IMR-90 (cell line): ENCODE results near the gene OPN1SW. TPM values are rescaled to one million over a fixed set of nuclear protein-coding genes. Genes with fewer than 3 reads are reported as not detected.

ENCODE experiments used
- ATAC-seq: fragments of 200-7000 bp; cut with Tn5 transposase; 2 replicates; pipeline ENCODE4 v1.9.1; 2020; ENCODE audit warnings: low read depth, mild to moderate bottlenecking, moderate library complexity
- BruUV-seq: library from RNA; stranded (reverse); fragments of 400-500 nt; replicated peaks from 2 replicates; lab custom pipeline; 2021; lab: Mats Ljungman, UMichigan
- CTCF ChIA-PET: fragments of 300-600 bp; formaldehyde crosslinking; extraction: SDS; loops from one replicate; lab custom pipeline; 2021; ENCODE audit warnings: antibody characterized with exemption; lab: Yijun Ruan, JAX
- POLR2A ChIA-PET: fragments of 300-600 bp; sonication (Branson Sonifier 250); formaldehyde crosslinking; loops from one replicate; lab custom pipeline; 2022; ENCODE audit warnings: antibody characterized with exemption; ENCODE audit not compliant: unreplicated experiment; lab: Charles Lee
- DNase-seq: peaks from one replicate; pipeline ENCODE4 v3.0.0; 2013
- H2AFZ ChIP-seq: replicated peaks from 2 replicates; pipeline ENCODE3; 2013; ENCODE audit warnings: low read length, mild to moderate bottlenecking; ENCODE audit not compliant: poor library complexity
- H2AK5ac ChIP-seq: 2 replicates; pipeline ENCODE4 v1.6.1; 2013; ENCODE audit warnings: low read depth, low read length, inconsistent platforms
- H2AK9ac ChIP-seq: replicated peaks from 2 replicates; pipeline ENCODE3; 2013; ENCODE audit warnings: mild to moderate bottlenecking, low read depth, low read length, moderate library complexity; ENCODE audit not compliant: poor library complexity
- H2BK120ac ChIP-seq: 2 replicates; pipeline ENCODE4 v1.6.1; 2013; ENCODE audit warnings: low read depth, low read length, inconsistent platforms
- H2BK15ac ChIP-seq: 3 replicates; pipeline ENCODE4 v1.6.1; 2013; ENCODE audit warnings: low read depth, low read length, inconsistent platforms
- H2BK20ac ChIP-seq: 2 replicates; pipeline ENCODE4 v1.6.1; 2013; ENCODE audit warnings: low read depth, mild to moderate bottlenecking, inconsistent platforms, low read length, moderate library complexity
- H2BK5ac ChIP-seq: 2 replicates; pipeline ENCODE4 v1.6.1; 2013; ENCODE audit warnings: mild to moderate bottlenecking, low read depth, low read length, inconsistent platforms; ENCODE audit not compliant: poor library complexity, severe bottlenecking
- H3K14ac ChIP-seq: replicated peaks from 2 replicates; pipeline ENCODE4 v1.6.1; 2013; ENCODE audit warnings: low read depth, low read length, inconsistent platforms
- H3K18ac ChIP-seq: 2 replicates; pipeline ENCODE4 v1.6.1; 2013; ENCODE audit warnings: low read depth, low read length, control low read depth
- H3K23ac ChIP-seq: 2 replicates; pipeline ENCODE4 v1.6.1; 2013; ENCODE audit warnings: low read depth, low read length, inconsistent platforms
- H3K27ac ChIP-seq: 2 replicates; pipeline ENCODE4 v1.5.1; 2013; ENCODE audit warnings: mild to moderate bottlenecking, control low read depth, low read length; ENCODE audit not compliant: insufficient read depth
- H3K27me3 ChIP-seq: 2 replicates; pipeline ENCODE4 v1.6.1; 2013; ENCODE audit warnings: low read length; ENCODE audit not compliant: control insufficient read depth, insufficient read depth
- H3K36me3 ChIP-seq: 2 replicates; pipeline ENCODE4 v1.6.1; 2013; ENCODE audit warnings: low read length, mixed read lengths; ENCODE audit not compliant: control insufficient read depth, insufficient read depth
- H3K4ac ChIP-seq: 2 replicates; pipeline ENCODE4 v1.6.1; 2013; ENCODE audit warnings: low read depth, low read length, inconsistent platforms
- H3K4me1 ChIP-seq: 2 replicates; pipeline ENCODE4 v1.6.1; 2013; ENCODE audit warnings: low read length, mixed read lengths; ENCODE audit not compliant: control insufficient read depth, insufficient read depth
- H3K4me2 ChIP-seq: 2 replicates; pipeline ENCODE4 v1.6.1; 2013; ENCODE audit warnings: low read depth, mild to moderate bottlenecking, control low read depth, low read length, moderate library complexity
- H3K4me3 ChIP-seq: 2 replicates; pipeline ENCODE4 v1.5.1; 2013; ENCODE audit warnings: low read depth, mild to moderate bottlenecking, control low read depth, low read length, moderate library complexity; ENCODE audit not compliant: insufficient read depth
- H3K56ac ChIP-seq: 2 replicates; pipeline ENCODE4 v1.6.1; 2013; ENCODE audit warnings: low read length, inconsistent platforms; ENCODE audit not compliant: insufficient read depth; ENCODE audit errors: extremely low read depth
- H3K79me1 ChIP-seq, 2 experiments: 2 replicates each; pipeline ENCODE4 v1.6.1; 2013; ENCODE audit warnings: low read length in 2 of 2, inconsistent platforms in 1 of 2, low read depth in 1 of 2
- H3K9ac ChIP-seq: 2 replicates; pipeline ENCODE4 v1.6.1; 2013; ENCODE audit warnings: low read depth, low read length, control low read depth
- H3K9me1 ChIP-seq: 2 replicates; pipeline ENCODE4 v1.6.1; 2013; ENCODE audit warnings: low read length, inconsistent platforms; ENCODE audit not compliant: insufficient read depth
- H3K9me3 ChIP-seq: 2 replicates; pipeline ENCODE4 v1.6.1; 2013; ENCODE audit warnings: low read length; ENCODE audit not compliant: control insufficient read depth, insufficient read depth
- H4K20me1 ChIP-seq: 2 replicates; pipeline ENCODE4 v1.6.1; 2013; ENCODE audit warnings: low read length, inconsistent platforms; ENCODE audit not compliant: insufficient read depth
- H4K5ac ChIP-seq: 2 replicates; pipeline ENCODE4 v1.6.1; 2013; ENCODE audit warnings: mild to moderate bottlenecking, low read depth, low read length, control low read depth
- H4K8ac ChIP-seq, 2 experiments: 2 replicates each; pipeline ENCODE4 v1.6.1; 2013; ENCODE audit warnings: low read depth in 2 of 2, low read length in 2 of 2, control low read depth in 1 of 2, inconsistent platforms in 1 of 2
- H4K91ac ChIP-seq: 2 replicates; pipeline ENCODE4 v1.6.1; 2013; ENCODE audit warnings: low read depth, low read length, inconsistent platforms; ENCODE audit not compliant: insufficient read depth
- BHLHE40 ChIP-seq: fragments of 150-350 bp; IDR thresholded peaks from 2 replicates; pipeline ENCODE4 v1.6.1; 2016; ENCODE audit warnings: mild to moderate bottlenecking, low read depth, low read length
- CEBPB ChIP-seq: IDR thresholded peaks from 2 replicates; pipeline ENCODE4 v1.6.1; 2012; ENCODE audit warnings: low read depth, low read length, improper control_type of control experiment
- CHD1 ChIP-seq: IDR thresholded peaks from 2 replicates; pipeline ENCODE4 v1.6.1; 2012; ENCODE audit warnings: low read depth, low read length, improper control_type of control experiment
- FOS ChIP-seq: fragments of 150-350 bp; IDR thresholded peaks from 2 replicates; pipeline ENCODE4 v1.6.1; 2016; ENCODE audit warnings: low read depth, low read length
- MAFK ChIP-seq: IDR thresholded peaks from 2 replicates; pipeline ENCODE4 v1.6.1; 2012; ENCODE audit warnings: low read depth, low read length, improper control_type of control experiment
- MAZ ChIP-seq: IDR thresholded peaks from 2 replicates; pipeline ENCODE4 v1.6.1; 2012; ENCODE audit warnings: low read depth, mild to moderate bottlenecking, low read length, improper control_type of control experiment, moderate library complexity, borderline replicate concordance
- NFE2L2 ChIP-seq: fragments of 150-350 bp; IDR thresholded peaks from 2 replicates; pipeline ENCODE4 v1.6.1; 2016; ENCODE audit warnings: low read depth, mild to moderate bottlenecking, low read length
- POLR2A ChIP-seq: IDR thresholded peaks from 2 replicates; pipeline ENCODE4 v1.6.1; 2012; ENCODE audit warnings: mild to moderate bottlenecking, low read depth, low read length
- RAD21 ChIP-seq: IDR thresholded peaks from 2 replicates; pipeline ENCODE4 v1.6.1; 2012; ENCODE audit warnings: low read length, improper control_type of control experiment
- RCOR1 ChIP-seq: IDR thresholded peaks from 2 replicates; pipeline ENCODE4 v1.6.1; 2012; ENCODE audit warnings: mild to moderate bottlenecking, low read length, improper control_type of control experiment; ENCODE audit not compliant: insufficient replicate concordance
- RFX5 ChIP-seq: IDR thresholded peaks from 2 replicates; pipeline ENCODE4 v1.8.0; 2012; ENCODE audit warnings: low read depth, mild to moderate bottlenecking, low read length, moderate library complexity
- SMC3 ChIP-seq: fragments of 150-350 bp; IDR thresholded peaks from 2 replicates; pipeline ENCODE4 v1.6.1; 2016; ENCODE audit warnings: low read depth, mild to moderate bottlenecking, antibody characterized with exemption, low read length, moderate library complexity
- WGBS, 2 experiments: methylation state at CpG; one replicate each; pipeline versions ENCODE4 v1.1.5 to v1.1.7; 2013; ENCODE audit warnings: missing lambda C conversion rate in 2 of 2; ENCODE audit not compliant: insufficient read length in 1 of 2; ENCODE audit errors: extremely low coverage in 2 of 2; 5-methylcytosine and 5-hydroxymethylcytosine counted together
- dilution Hi-C: fragments of 300-500 bp; cut with HindIII; formaldehyde crosslinking; loops from one replicate; pipeline ENCODE4 v1.14.3; 2018; ENCODE audit warnings: low sequenced_read_pairs; ENCODE audit not compliant: unreplicated experiment
- in situ Hi-C: fragments of 300-500 bp; cut with MboI; formaldehyde crosslinking; loops from 3 replicates; pipeline ENCODE4 v1.14.3; 2019; ENCODE audit warnings: low sequenced_read_pairs, inconsistent platforms, mixed read lengths
- intact Hi-C: fragments of 100-400 bp; cut with micrococcal nuclease; formaldehyde crosslinking; loops from 2 replicates; pipeline ENCODE4 v1.10.0; 2022
- polyA plus RNA-seq, 3 experiments: library from polyadenylated mRNA; depleted of rRNA; stranded (reverse); fragments of >200 nt; gene quantifications; 2 replicates each; pipeline ENCODE4 v1.2.3, GENCODE V29; 2012; ENCODE audit warnings: low replicate concordance in 1 of 3
- total RNA-seq: library from RNA; depleted of rRNA; stranded (reverse); fragments of >200 nt; gene quantifications from 2 replicates; pipeline ENCODE4 v1.2.3, GENCODE V29; 2012
- TF ChIP-seq, protein P1 (sequence below): fragments of 150-350 bp; IDR thresholded peaks from 2 replicates; pipeline ENCODE4 v1.6.1; 2017; ENCODE audit warnings: mild to moderate bottlenecking, antibody characterized with exemption, low read length, low read depth
- TF ChIP-seq, protein P2 (sequence below): fragments of 150-350 bp; IDR thresholded peaks from 2 replicates; pipeline ENCODE4 v1.6.1; 2016; ENCODE audit warnings: low read depth, mild to moderate bottlenecking, low read length, moderate library complexity, borderline replicate concordance

Gene OPN1SW
- total and polyA plus RNA-seq, 2 of the 4 experiments (the other 2 are of a cell fraction) = not detected

DNA sequence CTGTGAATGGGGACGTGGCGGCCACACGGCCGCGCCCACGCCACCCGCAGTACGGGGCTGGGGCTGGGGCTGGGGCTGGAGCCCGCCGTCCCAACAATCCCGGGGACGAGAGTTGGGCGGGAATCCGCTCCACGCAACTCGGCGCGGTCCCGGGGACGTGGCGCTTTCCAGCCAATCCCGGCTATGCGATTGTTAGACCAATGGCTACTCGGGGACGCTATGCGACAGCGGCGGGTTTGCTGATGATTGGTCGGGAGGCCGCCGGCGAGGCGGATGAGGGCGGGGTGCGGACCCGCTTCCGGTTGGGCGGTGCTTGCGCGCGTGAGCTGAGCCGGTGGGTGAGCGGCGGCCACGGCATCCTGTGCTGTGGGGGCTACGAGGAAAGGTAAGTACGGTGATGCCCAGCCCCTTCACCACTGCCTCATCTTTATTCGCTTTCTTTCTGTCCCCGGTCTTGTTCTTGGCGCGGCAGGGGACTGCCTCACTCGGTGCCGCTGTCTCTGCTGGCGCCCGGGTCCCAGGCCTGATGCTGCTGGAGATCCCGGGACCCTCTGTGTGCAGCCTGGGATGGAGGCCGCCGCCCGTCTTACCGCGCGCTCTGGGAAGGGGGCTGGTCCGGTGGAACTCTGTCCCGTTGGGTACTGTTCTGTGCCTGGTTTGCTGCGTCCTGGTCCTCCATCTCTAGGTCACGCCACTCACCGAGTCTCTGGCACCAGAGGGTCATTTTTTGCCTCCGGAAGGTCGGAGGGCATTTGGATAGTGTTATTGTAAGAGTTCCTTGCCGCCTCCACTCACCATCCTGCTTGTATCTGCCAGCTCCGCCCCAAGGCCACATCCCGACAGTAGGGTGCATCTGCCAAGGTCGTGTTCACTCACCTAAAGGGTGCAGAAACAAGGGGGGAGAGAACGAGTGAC is 36.3 kb downstream of the OPN1SW start, which contains the start of gene CALU:
Gene CALU, plus strand, starts transcription at position 312 of the 915 bp plus-strand sequence. CDS start 9,225 bp downstream, outside the sequence.
- Histone ChIP-seq H3K4me2 (peak within 1 kb of the TSS; percentile 90), H3K9ac (peak within 1 kb of the TSS; percentile 91), H4K5ac (peak within 1 kb of the TSS; percentile 78), H2AK9ac (peak within 1 kb of the TSS; percentile 100), H2AK5ac (peak within 1 kb of the TSS; percentile 99), H3K27me3 (no peaks in the 10 kb centered on the region), H2BK120ac (peak within 1 kb of the TSS; percentile 77), H2BK5ac (peak within 1 kb of the TSS; percentile 87), H3K56ac (peak within 1 kb of the TSS; percentile 92), H3K4ac (peak within 1 kb of the TSS; percentile 99), H3K14ac (peak within 1 kb of the TSS; percentile 95), H2AFZ (peak within 1 kb of the TSS; percentile 91), H2BK20ac (peak within 1 kb of the TSS; percentile 45), H3K27ac (peak within 1 kb of the TSS; percentile 92), H3K9me3 (no peaks in the 10 kb centered on the region), H3K4me3 (peak within 1 kb of the TSS; percentile 81), H2BK15ac (peak within 1 kb of the TSS; percentile 72; the same call in 2 of the 3 replicates), H3K9me1 (peaks cover 16% of the 10 kb centered on the region; the same call in 1 of the 2 replicates), H3K4me1 (peaks cover 8% of the 10 kb centered on the region), H3K23ac (peak within 1 kb of the TSS; percentile 99), H3K36me3 (peaks cover 4% of the 10 kb centered on the region), H3K18ac (peak within 1 kb of the TSS; percentile 71), H4K91ac (peak within 1 kb of the TSS; percentile 96), H4K8ac (peak within 1 kb of the TSS; percentile 94 to 96), H3K79me1 (peaks cover 0 to 14% of the 10 kb centered on the region in 2 experiments; a peak in 2 of 4 replicates), H4K20me1 (peaks cover 51% of the 10 kb centered on the region)
- in situ Hi-C loops (no loop called here), dilution Hi-C loops (no loop called here), intact Hi-C loops (no loop called here)
- 0% methylated on average over 12 of the region's 74 CpGs; no CpG with 5 or more reads in 1 of the 2 experiments for WGBS, 2 experiments
- ChIA-PET CTCF (interaction anchor here (0.6 to 1.4 kb wide), 2 partner anchors 9 to 27 kb away, joined by 3 read pairs; no protein-coding TSS in a partner anchor), POLR2A (interaction anchor here (0.9 to 1.5 kb wide), 3 partner anchors 10 to 94 kb away, joined by 3 read pairs; no protein-coding TSS in a partner anchor)
- DNase-seq (peak; percentile 97), ATAC-seq (peak; percentile 92)
- TSS peak; percentile 74 for BruUV-seq
- TF ChIP-seq FOS (no peak), NFE2L2 (no peak), MAZ (peak; percentile 80; the same call in 1 of the 2 replicates), CEBPB (no peak), RFX5 (peak; percentile 70), RAD21 (no peak), POLR2A (peak; percentile 97), BHLHE40 (peak; percentile 55; the same call in 1 of the 2 replicates), CHD1 (peak; percentile 16; the same call in 1 of the 2 replicates), MAFK (0 out of 2 replicates have a peak, but pooled peaks have one; percentile 1), SMC3 (no peak), RCOR1 (no peak)
- TF ChIP-seq, protein P1, sequence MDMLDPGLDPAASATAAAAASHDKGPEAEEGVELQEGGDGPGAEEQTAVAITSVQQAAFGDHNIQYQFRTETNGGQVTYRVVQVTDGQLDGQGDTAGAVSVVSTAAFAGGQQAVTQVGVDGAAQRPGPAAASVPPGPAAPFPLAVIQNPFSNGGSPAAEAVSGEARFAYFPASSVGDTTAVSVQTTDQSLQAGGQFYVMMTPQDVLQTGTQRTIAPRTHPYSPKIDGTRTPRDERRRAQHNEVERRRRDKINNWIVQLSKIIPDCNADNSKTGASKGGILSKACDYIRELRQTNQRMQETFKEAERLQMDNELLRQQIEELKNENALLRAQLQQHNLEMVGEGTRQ = peak; percentile 40; the same call in 1 of the 2 replicates
- TF ChIP-seq, protein P2, sequence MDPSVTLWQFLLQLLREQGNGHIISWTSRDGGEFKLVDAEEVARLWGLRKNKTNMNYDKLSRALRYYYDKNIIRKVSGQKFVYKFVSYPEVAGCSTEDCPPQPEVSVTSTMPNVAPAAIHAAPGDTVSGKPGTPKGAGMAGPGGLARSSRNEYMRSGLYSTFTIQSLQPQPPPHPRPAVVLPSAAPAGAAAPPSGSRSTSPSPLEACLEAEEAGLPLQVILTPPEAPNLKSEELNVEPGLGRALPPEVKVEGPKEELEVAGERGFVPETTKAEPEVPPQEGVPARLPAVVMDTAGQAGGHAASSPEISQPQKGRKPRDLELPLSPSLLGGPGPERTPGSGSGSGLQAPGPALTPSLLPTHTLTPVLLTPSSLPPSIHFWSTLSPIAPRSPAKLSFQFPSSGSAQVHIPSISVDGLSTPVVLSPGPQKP = peak; percentile 39; the same call in 1 of the 2 replicates
